PFSK-1 (cell line): ENCODE measurements around the gene BUD31.

ENCODE experiments used
- FOXP2 ChIP-seq: optimal IDR thresholded peaks from 2 replicates; pipeline ENCODE3; 2011; ENCODE audit warnings: borderline replicate concordance, control low read depth, inconsistent platforms; ENCODE audit not compliant: insufficient read depth; ENCODE audit errors: extremely low read length, extremely low read depth
- POLR2AphosphoS5 ChIP-seq: IDR thresholded peaks from 2 replicates; pipeline ENCODE4 v1.6.1; 2012; ENCODE audit warnings: low read depth, mild to moderate bottlenecking, control low read depth, low read length, moderate library complexity
- REST ChIP-seq, 2 experiments: IDR thresholded peaks; 2 replicates each; pipeline versions ENCODE4 v1.6.1 to v1.8.0; 2011 to 2012; ENCODE audit warnings: low read depth in 2 of 2, low read length in 2 of 2, control low read depth in 1 of 2, inconsistent platforms in 1 of 2, mild to moderate bottlenecking in 1 of 2, moderate library complexity in 1 of 2; ENCODE audit not compliant: insufficient read depth in 1 of 2
- SIN3A ChIP-seq: IDR thresholded peaks from 2 replicates; pipeline ENCODE4 v1.6.1; 2012; ENCODE audit warnings: mild to moderate bottlenecking, low read length, moderate library complexity, borderline replicate concordance; ENCODE audit not compliant: insufficient read depth
- TAF1 ChIP-seq: IDR thresholded peaks from 2 replicates; pipeline ENCODE4 v1.6.1; 2012; ENCODE audit warnings: low read length, control low read depth, borderline replicate concordance; ENCODE audit not compliant: insufficient read depth

The BUD31 gene

DNA sequence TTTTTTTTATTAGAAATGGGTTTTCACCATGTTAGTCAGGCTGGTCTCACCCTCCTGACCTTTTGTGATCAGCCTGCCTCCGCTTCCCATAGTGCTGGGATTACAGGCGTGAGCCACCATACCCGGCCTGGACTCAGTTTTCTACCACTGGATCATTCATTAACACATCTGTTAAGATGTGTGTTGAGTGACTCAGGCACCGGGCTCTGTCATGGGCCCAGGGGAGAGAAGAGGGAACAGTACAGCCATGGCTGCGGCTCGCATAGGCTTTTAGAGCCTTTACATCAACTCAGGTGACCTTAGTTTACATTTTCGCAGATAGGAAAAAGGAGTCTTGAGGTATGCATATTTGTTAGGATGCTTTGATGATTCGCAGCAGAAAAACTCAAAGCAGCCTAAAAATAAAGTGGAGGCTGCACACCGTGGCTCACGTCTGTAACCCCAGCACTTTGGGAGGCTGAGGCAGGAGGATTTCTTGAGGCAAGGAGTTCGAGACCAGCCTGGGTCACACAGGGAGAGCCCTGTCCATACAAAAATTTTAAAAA lies 37.3 kb upstream of the BUD31 start:
- TF ChIP-seq POLR2AphosphoS5 (no peak), REST (IDR thresholded peaks at IDR 0.05; ENCODE audit: insufficient read depth in 1 of 2, low read depth in 2 of 2, low read length in 2 of 2) (no peak), FOXP2 (no peak), SIN3A (no peak), TAF1 (no peak)

DNA sequence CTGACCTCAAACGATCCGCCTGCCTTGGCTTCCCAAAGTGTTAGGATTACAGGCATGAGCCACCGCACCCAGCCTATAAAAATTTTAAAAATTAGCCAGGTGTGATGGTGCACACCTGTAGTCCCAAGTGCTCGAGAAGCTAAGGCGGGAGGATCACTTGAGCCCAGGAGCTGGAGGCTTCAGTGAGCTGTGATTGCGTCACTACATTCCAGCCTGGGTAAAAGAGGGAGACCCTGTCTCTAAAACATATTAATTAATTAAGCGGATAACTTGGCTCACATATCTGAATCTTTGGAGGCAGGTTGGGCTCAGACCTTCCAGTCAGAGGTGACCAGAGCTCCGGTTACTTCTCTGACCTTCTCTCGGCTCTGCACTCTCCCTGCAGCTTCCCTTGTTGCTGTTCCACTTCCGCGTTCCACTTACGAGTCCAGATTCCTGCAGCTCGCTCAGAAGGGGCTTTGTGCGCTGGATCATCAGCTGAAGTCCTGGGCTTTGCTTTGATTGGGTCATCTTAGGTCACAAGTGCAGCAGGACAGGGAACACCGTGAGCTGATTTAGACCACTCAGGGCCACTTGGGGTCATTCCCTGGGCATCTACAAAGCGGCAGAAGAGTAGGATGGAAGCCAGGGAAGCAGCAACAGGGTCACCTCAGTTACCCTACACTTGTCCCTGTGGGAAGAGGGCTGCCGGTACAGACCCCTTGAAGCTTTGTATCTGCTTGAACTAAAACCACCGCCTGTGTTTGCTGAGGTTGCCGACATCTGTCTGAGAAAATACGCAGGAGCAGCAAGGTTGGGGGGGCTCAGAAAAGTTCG lies 36.3 kb upstream of the BUD31 start:
- TF ChIP-seq REST (IDR thresholded peaks at IDR 0.05; ENCODE audit: insufficient read depth in 1 of 2, low read depth in 2 of 2, low read length in 2 of 2) (no peak), POLR2AphosphoS5 (no peak), FOXP2 (no peak), SIN3A (no peak), TAF1 (no peak)

DNA sequence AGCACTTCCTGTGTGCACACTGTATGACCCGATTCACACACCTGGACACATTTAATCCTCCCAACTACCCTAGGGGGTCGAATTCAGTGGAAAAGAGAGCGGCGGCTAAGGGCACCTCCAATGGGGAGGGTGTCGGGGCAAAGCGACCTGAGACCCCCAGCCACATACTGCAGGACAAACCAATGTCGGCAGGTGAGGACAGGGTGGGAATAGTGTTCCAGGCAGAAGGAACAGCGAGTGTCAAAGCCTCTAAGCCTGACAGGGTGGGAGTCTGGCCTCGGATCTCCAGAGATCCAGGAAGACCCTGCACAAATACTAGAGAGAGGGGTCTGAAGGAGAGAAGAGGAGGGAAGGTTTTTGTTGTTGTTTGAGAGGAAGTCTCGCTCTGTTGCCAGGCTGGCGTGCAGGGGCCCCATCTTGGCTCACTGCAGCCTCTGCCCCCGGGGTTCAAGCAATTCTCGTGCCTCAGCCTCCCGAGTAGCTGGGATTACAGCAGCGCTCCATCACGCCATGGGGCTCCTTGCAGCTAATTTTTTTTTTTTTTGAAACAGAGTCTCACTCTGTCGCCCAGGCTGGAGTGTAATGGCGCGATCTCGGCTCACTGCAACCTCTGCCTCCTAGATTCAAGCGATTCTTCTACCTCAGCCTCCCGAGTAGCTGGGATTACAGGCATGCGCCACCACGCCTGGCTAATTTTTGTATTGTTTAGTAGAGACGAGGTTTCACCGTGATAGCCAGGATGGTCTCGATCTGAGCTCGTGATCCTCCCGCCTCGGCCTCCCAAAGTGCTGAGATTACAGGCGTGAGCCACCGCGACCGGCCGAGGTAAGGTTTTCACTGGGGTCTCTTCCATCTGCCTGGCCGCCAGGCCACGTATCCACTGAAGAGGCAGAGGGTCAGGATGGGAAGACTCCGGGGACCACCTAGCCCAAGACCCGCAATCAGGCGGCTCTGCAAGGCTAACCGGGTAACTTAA lies 35.4 kb upstream of the BUD31 start:
- TF ChIP-seq POLR2AphosphoS5 (no peak), REST (IDR thresholded peaks at IDR 0.05; ENCODE audit: insufficient read depth in 1 of 2, low read depth in 2 of 2, low read length in 2 of 2) (no peak), TAF1 (no peak), SIN3A (no peak), FOXP2 (no peak)

DNA sequence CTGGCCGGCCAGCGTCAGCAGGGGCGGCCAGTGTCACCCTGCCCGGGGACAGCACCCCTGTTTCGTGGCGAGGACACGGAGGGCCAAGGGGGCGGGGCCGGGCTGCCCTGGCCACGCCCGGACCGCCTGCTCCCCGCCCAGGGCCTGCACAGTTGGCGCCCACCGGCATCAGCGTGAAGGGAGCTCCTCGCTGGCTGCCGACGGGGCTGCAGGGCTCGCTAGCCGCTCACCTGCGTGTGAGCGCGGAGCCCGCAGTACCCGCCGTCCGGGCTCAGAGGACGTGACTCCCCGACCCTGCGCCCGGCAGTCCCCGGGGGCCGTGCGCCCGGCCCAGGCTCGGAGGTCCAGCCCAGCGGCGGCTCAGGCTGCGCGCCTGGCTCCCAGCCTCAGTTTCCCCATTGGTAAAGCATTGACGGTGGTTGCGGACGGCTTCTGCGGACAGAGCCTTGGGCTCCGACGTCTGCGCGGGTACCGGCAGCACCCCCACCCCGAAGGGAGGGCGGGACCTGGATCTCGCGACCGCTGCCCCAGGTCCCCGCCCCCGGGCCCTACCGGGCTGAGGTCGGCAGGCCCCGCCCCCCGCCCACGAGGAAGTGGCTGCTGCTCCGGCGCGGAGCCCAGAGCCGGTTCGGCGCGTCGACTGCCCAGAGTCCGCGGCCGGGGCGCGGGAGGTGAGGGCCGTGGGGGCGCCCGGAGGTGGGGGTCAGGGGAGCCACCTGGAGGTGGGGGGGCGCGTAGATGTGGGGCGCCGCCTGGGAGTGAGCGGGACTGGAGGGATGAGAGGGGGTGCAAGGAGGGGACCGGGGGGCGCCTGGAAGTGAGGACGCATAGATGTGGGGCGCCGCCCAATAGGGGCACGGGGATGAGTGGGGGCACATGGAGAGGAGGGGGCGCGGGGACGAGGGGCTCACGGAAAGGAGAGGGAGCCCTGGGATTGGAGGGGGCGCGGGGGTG lies 34.4 kb upstream of the BUD31 start, which contains the start of gene ARPC1B:
ARPC1B (plus strand) TSS at position 620 of the 954 bp plus-strand sequence. CDS start 10,985 bp downstream, outside the sequence.
- TF ChIP-seq REST (IDR thresholded peaks at IDR 0.05; ENCODE audit: insufficient read depth in 1 of 2, low read depth in 2 of 2, low read length in 2 of 2): no peak
- peak; percentile 54; the same call in 1 of the 2 replicates for TF ChIP-seq TAF1
- peak; percentile 63; the same call in 1 of the 2 replicates for TF ChIP-seq SIN3A
- TF ChIP-seq POLR2AphosphoS5: peak; percentile 92
- TF ChIP-seq FOXP2: peak; percentile 23
